DND-41 (cell line): ENCODE measurements around the gene SUMO2.

Experiments
- ATAC-seq: fragments of 200-7000 bp; cut with Tn5 transposase; 3 replicates; pipeline ENCODE4 v1.9.1; 2021; ENCODE audit warnings: low read depth; ENCODE audit not compliant: insufficient read depth
- DNase-seq: peaks from one replicate; pipeline ENCODE4 v3.0.0-alpha.2; 2020
- H2AFZ ChIP-seq: 2 replicates; pipeline ENCODE4 v1.6.0; 2012; ENCODE audit warnings: low read depth, low read length
- H3K27ac ChIP-seq: 2 replicates; pipeline ENCODE4 v1.5.1; 2012; ENCODE audit warnings: low read length, inconsistent platforms
- H3K27me3 ChIP-seq: fragments of 200-600 bp; sonication (generic); 2 replicates; pipeline ENCODE4 v1.6.0; 2012; ENCODE audit warnings: low read length, mild to moderate bottlenecking, inconsistent platforms; ENCODE audit not compliant: insufficient read depth, poor library complexity
- H3K36me3 ChIP-seq: 2 replicates; pipeline ENCODE4 v1.5.1; 2012; ENCODE audit warnings: low read length, inconsistent platforms; ENCODE audit not compliant: insufficient read depth
- H3K4me1 ChIP-seq: 2 replicates; pipeline ENCODE4 v1.5.1; 2012; ENCODE audit warnings: mild to moderate bottlenecking, low read length; ENCODE audit not compliant: insufficient read depth
- H3K4me2 ChIP-seq: 2 replicates; pipeline ENCODE4 v1.6.0; 2012; ENCODE audit warnings: mild to moderate bottlenecking, moderate library complexity, low read length, inconsistent platforms; ENCODE audit not compliant: insufficient read depth
- H3K4me3 ChIP-seq, 2 experiments: fragments of 200-600 bp in 1 of 2; shearing (Covaris generic) in 1 of 2; 2 replicates each; pipeline ENCODE4 v1.5.1; 2012 to 2016; ENCODE audit warnings: inconsistent platforms in 2 of 2, low read length in 2 of 2, mild to moderate bottlenecking in 2 of 2, low read depth in 1 of 2, moderate library complexity in 1 of 2
- H3K79me2 ChIP-seq: 2 replicates; pipeline ENCODE4 v1.6.0; 2012; ENCODE audit warnings: low read length, inconsistent platforms; ENCODE audit not compliant: insufficient read depth
- H3K9ac ChIP-seq: 2 replicates; pipeline ENCODE4 v1.6.0; 2012; ENCODE audit warnings: low read depth, mild to moderate bottlenecking, inconsistent platforms, low read length, moderate library complexity
- H3K9me3 ChIP-seq: 2 replicates; pipeline ENCODE4 v1.5.1; 2012; ENCODE audit warnings: low read length, moderate library complexity, mild to moderate bottlenecking, inconsistent platforms; ENCODE audit not compliant: insufficient read depth, severe bottlenecking
- H4K20me1 ChIP-seq: 2 replicates; pipeline ENCODE4 v1.6.0; 2012; ENCODE audit warnings: low read length; ENCODE audit not compliant: insufficient read depth
- EZH2 ChIP-seq: IDR thresholded peaks from 3 replicates; pipeline ENCODE4 v1.6.1; 2012; ENCODE audit warnings: borderline replicate concordance, low read depth, mild to moderate bottlenecking, moderate library complexity, low read length, inconsistent platforms; ENCODE audit not compliant: severe bottlenecking
- TF ChIP-seq, protein P1 (sequence below): IDR thresholded peaks from 2 replicates; pipeline ENCODE4 v1.5.1; 2012; ENCODE audit warnings: borderline replicate concordance, low read length, moderate library complexity, mild to moderate bottlenecking; ENCODE audit not compliant: poor library complexity, severe bottlenecking; ENCODE audit errors: extremely low read depth

The SUMO2 gene

DNA sequence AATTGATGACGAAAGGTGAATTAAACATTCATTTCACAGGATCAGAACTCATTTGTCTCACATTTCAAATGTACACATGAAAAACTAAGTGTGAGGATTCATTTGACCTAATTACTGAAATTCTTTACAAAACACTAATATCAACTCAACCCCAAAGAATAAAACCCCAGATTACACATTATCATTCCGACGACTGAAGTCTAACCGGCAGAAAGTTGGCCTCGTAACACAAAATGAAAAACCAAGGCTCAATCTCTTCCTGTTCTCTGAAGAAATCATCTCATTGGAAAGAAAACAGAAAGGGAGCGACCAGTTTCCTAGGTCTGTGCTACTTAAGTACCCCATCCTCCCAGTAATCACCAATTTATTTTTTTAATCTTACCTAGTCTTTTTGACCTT is 30.2 kb downstream of the SUMO2 start:
- no peak for TF ChIP-seq EZH2
- TF ChIP-seq, protein P1, sequence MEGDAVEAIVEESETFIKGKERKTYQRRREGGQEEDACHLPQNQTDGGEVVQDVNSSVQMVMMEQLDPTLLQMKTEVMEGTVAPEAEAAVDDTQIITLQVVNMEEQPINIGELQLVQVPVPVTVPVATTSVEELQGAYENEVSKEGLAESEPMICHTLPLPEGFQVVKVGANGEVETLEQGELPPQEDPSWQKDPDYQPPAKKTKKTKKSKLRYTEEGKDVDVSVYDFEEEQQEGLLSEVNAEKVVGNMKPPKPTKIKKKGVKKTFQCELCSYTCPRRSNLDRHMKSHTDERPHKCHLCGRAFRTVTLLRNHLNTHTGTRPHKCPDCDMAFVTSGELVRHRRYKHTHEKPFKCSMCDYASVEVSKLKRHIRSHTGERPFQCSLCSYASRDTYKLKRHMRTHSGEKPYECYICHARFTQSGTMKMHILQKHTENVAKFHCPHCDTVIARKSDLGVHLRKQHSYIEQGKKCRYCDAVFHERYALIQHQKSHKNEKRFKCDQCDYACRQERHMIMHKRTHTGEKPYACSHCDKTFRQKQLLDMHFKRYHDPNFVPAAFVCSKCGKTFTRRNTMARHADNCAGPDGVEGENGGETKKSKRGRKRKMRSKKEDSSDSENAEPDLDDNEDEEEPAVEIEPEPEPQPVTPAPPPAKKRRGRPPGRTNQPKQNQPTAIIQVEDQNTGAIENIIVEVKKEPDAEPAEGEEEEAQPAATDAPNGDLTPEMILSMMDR: no peak
- ATAC-seq (no peak), DNase-seq (no peak)
- Histone ChIP-seq H3K4me2 (peak overlapping the region; percentile 67), H3K9ac (peak overlapping the region; percentile 92), H3K79me2 (peaks cover 64% of the 10 kb centered on the region), H3K27ac (peak overlapping the region; percentile 85), H3K9me3 (no peaks in the 10 kb centered on the region), H3K4me1 (peaks cover 30% of the 10 kb centered on the region), H3K27me3 (no peaks in the 10 kb centered on the region), H3K36me3 (peaks cover 21% of the 10 kb centered on the region), H2AFZ (no peak overlapping the region), H3K4me3 (peak overlapping the region; percentile 92 to 98; a peak in 3 of 4 replicates), H4K20me1 (peaks cover 22% of the 10 kb centered on the region; the same call in 1 of the 2 replicates)

DNA sequence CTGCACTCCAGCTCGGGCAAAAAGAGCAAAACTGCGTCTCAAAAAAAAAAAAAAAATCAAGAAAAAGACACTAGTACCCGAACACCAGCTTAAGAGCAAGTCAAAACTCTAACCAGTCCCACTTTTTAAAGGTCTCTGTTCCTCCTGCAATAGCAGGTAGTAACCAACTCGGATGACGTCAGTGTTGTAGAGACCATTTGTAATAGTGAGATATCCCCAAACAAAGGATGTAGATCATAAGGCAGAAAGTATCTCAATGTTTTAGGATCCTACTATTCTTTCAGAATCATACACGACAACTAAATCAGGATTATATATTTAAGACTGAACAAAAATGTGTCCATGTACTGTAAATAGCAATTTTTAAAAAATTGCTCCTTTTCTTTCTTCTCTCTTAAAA is 30.8 kb downstream of the SUMO2 start:
- H4K20me1 ChIP-seq: peaks cover 22% of the 10 kb centered on the region; the same call in 1 of the 2 replicates
- H3K27ac ChIP-seq: no peak overlapping the region
- peaks cover 30% of the 10 kb centered on the region for H3K4me1 ChIP-seq
- peak overlapping the region in 1 of 2 experiments; percentile 98; a peak in 2 of 4 replicates for H3K4me3 ChIP-seq
- no peak for TF ChIP-seq EZH2
- TF ChIP-seq, protein P1: no peak
- peaks cover 70% of the 10 kb centered on the region for H3K79me2 ChIP-seq
- no peak for ATAC-seq
- H3K9me3 ChIP-seq: no peaks in the 10 kb centered on the region
- H3K4me2 ChIP-seq: peak overlapping the region; percentile 67
- peaks cover 27% of the 10 kb centered on the region for H3K36me3 ChIP-seq
- DNase-seq: no peak
- no peak overlapping the region for H2AFZ ChIP-seq
- H3K27me3 ChIP-seq: no peaks in the 10 kb centered on the region
- H3K9ac ChIP-seq: peak overlapping the region; percentile 92

DNA sequence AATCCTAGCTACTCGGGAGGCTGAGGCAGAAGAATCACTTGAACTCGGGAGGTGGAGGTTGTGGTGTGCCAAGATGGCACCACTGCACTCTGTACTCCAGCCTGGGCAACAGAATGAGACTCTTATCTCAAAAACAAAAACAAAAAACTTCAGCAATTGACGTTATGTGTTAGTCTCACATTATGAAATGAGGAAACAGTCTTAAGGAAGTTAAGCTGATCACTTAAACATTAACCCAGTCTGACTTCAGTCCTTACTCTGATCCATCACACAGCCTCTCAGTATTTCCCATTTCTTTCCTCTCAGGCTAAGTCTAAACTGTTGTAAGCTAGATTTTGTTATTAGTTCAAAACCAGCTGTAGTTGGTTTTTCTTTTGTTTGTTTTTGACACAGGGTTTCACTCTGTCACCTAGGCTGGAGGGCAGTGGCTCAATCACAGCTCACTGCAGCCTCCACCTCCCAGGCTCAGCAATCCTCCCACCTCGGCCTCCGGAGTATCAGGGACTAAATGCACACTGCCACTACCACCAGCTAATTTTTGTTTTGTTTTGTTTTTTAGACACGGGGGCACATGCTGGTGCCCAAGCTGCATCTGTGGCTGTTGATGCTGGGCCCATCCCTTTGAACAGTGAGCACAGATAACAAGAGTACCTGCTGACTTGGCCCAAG is 34.7 kb downstream of the SUMO2 start:
- Histone ChIP-seq H3K36me3 (peaks cover 66% of the 10 kb centered on the region), H3K4me1 (peaks cover 18% of the 10 kb centered on the region), H3K79me2 (peaks cover 71% of the 10 kb centered on the region), H3K9me3 (no peaks in the 10 kb centered on the region), H3K27me3 (no peaks in the 10 kb centered on the region), H3K27ac (no peak overlapping the region), H3K9ac (no peak overlapping the region), H3K4me2 (no peak overlapping the region), H2AFZ (no peak overlapping the region), H3K4me3 (no peak overlapping the region), H4K20me1 (peaks cover 20% of the 10 kb centered on the region; the same call in 1 of the 2 replicates)
- DNase-seq: no peak
- no peak for ATAC-seq
- TF ChIP-seq, protein P1: no peak
- TF ChIP-seq EZH2: no peak
